Prostate gland (tissue), 2 donors: ENCODE measurements around the gene GUCY1A1. TPM values are rescaled to one million over a fixed set of nuclear protein-coding genes. Genes with fewer than 3 reads are reported as not detected.
A peak's percentile ranks its signal among the peaks of the same experiment; 100 is the strongest.

Experiments used
- DNase-seq: peaks from one replicate; pipeline ENCODE4 v3.0.0-alpha.2; 2019; ENCODE audit warnings: low spot score
- H3K27ac ChIP-seq, 2 donors: fragments of 200-600 bp; sonication (generic); 2 replicates each; pipeline ENCODE4 v1.5.1; 2017 to 2019
- H3K27me3 ChIP-seq: fragments of 200-600 bp; sonication (generic); replicated peaks from 2 replicates; pipeline ENCODE4 v1.5.1; 2019; ENCODE audit not compliant: insufficient read depth
- H3K36me3 ChIP-seq, 2 donors: fragments of 200-600 bp; sonication (generic); 1 replicate in 1 of 2; 2 replicates in 1 of 2; pipeline versions ENCODE4 v1.5.1 to v1.8.1; 2017 to 2019
- H3K4me1 ChIP-seq: fragments of 200-600 bp; sonication (generic); replicated peaks from 2 replicates; pipeline ENCODE4 v1.5.1; 2019
- H3K4me3 ChIP-seq, 2 donors: fragments of 200-600 bp; sonication (generic); 2 replicates each; pipeline ENCODE4 v1.5.1; 2017 to 2019
- H3K9me3 ChIP-seq: fragments of 200-600 bp; sonication (generic); 2 replicates; pipeline ENCODE4 v1.5.1; 2017
- CTCF ChIP-seq, 4 experiments: fragments of 200-600 bp in 2 of 4; fragments of 450-650 bp in 2 of 4; sonication (generic) in 2 of 4; IDR thresholded peaks; 1 replicate in 3 of 4; 2 replicates in 1 of 4; pipeline ENCODE4 v1.5.1; 2016 to 2019; ENCODE audit warnings: antibody characterized with exemption in 4 of 4, mild to moderate bottlenecking in 2 of 4, moderate library complexity in 2 of 4
- POLR2A ChIP-seq: fragments of 450-650 bp; IDR thresholded peaks from one replicate; pipeline ENCODE4 v1.6.1; 2016; ENCODE audit warnings: antibody characterized with exemption, mild to moderate bottlenecking
- POLR2AphosphoS5 ChIP-seq: sonication (generic); formaldehyde crosslinking; IDR thresholded peaks from one replicate; pipeline ENCODE4 v1.6.1; 2017; ENCODE audit warnings: antibody characterized with exemption
- WGBS: methylation state at CpG from one replicate; pipeline ENCODE4 v1.1.5; 2018; 5-methylcytosine and 5-hydroxymethylcytosine counted together
- intact Hi-C: fragments of 100-400 bp; cut with DNase I; formaldehyde crosslinking; loops from one replicate; pipeline ENCODE4 v1.14.2; 2022
- total RNA-seq, 2 donors: library from RNA; depleted of rRNA; stranded (reverse); fragments of >200 nt; gene quantifications; one replicate each; pipeline ENCODE4 v1.1.0, GENCODE V29; 2016

GUCY1A1 gene
- total RNA-seq, 2 donors from 2014 or later = 49.8 to 103 TPM

- intact Hi-C loops = no loop called here
- no peak for DNase-seq
- Histone ChIP-seq H3K4me1 (peaks cover 6% of the 10 kb centered on the region), H3K9me3 (no peaks in the 10 kb centered on the region), H3K27ac (no peak overlapping the region), H3K27me3 (no peaks in the 10 kb centered on the region), H3K4me3 (no peak overlapping the region), H3K36me3 (no peaks in the 10 kb centered on the region)
- TF ChIP-seq POLR2AphosphoS5 = no peak
- TF ChIP-seq POLR2A = no peak
- no peak for TF ChIP-seq CTCF (IDR thresholded peaks at IDR 0.05)
- WGBS = 97% methylated on average over 1 of the region's 1 CpG
Observed at GRCh38 chr4:155688211-155688610, 21.6 kb downstream of the GUCY1A1 start.

DNA sequence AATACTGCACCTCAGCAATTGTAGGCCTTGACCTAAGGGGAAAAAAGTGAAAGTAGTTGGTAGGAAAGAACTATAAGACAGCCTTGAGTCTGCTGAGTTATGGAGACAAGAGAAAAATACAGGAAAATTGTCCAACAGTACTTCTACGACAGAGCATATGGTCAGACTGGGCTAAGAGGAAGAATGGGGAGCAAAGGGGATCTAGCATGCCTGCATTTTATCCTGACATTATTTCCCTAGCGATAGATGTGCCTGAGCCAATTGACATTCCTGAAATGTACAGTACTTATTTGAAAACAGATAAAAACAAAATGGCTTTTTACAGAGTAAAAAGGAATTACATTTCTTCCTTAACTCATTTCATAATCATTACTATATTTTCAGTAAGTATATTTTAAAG lies 22.2 kb downstream of the GUCY1A1 start:
- H3K36me3 ChIP-seq = no peaks in the 10 kb centered on the region
- DNase-seq = no peak
- no peaks in the 10 kb centered on the region for H3K9me3 ChIP-seq
- TF ChIP-seq CTCF (IDR thresholded peaks at IDR 0.05) (no peak), POLR2A (no peak), POLR2AphosphoS5 (no peak)
- H3K4me1 ChIP-seq = peaks cover 7% of the 10 kb centered on the region
- H3K27ac ChIP-seq = no peak overlapping the region
- intact Hi-C loops = no loop called here
- no peak overlapping the region for H3K4me3 ChIP-seq
- no peaks in the 10 kb centered on the region for H3K27me3 ChIP-seq
- WGBS = 80% methylated on average over 2 of the region's 2 CpGs

DNA sequence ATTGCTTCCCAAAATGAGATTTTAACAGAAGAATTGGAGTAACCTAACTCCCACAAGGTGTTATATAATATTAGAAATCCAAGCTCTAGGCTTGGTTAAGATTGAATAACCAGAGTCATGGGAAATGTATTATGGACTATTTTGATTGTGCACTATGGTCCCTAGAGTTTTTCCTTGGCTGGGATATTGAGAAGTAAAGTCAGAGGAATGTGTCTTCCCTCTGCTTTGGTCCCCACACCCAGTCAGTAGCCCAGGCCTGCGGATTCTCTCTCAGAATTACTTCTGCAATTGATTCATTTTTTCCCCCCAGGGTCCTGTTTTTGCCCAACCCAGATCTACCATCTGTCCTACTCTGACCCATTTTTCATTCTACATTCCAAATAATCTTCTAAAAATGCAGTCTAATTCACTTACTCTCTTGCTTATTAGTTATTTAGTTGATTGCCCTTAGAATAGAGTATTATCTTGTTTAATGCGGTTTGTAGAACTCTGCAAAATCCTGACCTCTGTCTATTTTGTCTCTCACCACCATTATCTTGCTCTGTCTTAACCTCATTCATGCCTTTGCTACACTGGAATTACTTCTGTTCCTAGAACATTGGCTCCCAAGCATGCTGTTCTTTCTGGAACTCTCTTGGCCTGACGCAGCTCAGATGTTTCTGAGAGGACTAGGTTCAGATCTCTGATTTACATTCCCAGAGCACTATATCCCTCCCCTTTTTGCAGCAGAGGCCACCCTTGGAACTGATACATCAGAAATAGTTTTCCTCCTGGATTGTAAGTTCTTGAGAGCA lies 23.6 kb downstream of the GUCY1A1 start:
- WGBS = 89% methylated on average over 3 of the region's 3 CpGs
- no peak overlapping the region for H3K27ac ChIP-seq

DNA sequence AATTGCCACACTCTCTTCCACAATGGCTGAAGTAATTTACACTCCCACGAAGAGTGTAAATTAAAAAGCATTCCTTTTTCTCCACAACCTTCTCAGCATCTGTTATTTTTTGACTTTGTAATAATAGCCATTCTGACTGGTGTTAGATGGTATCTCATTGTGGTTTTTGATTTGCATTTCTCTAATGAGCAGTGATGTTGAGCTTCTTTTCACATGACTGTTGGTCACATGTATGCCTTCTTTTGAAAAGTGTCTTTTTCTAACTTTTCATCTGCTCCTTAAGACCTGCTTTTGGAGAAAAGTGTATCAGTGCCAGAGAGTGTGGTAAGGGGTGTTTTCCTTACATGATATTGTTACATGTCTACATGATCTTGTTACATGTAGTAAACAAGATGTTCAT lies 25.7 kb downstream of the GUCY1A1 start:
- intact Hi-C loops = loop anchor here (10.0 kb wide), 2 partner anchors 248 to 262 kb away; partner anchors contain the start of gene CTSO
- Histone ChIP-seq H3K36me3 (no peaks in the 10 kb centered on the region), H3K27ac (peak overlapping the region in 1 of 2 donors; percentile 65), H3K4me1 (peaks cover 16% of the 10 kb centered on the region), H3K4me3 (no peak overlapping the region), H3K27me3 (no peaks in the 10 kb centered on the region), H3K9me3 (no peaks in the 10 kb centered on the region)
- DNase-seq = no peak
- TF ChIP-seq CTCF (IDR thresholded peaks at IDR 0.05) (no peak), POLR2AphosphoS5 (no peak), POLR2A (no peak)
- 76% methylated on average over 1 of the region's 1 CpG for WGBS

More for the DNA sequence above, 23.6 kb downstream of the GUCY1A1 start:
- no peak for DNase-seq
- TF ChIP-seq POLR2AphosphoS5 (no peak), POLR2A (no peak), CTCF (IDR thresholded peaks at IDR 0.05) (no peak)
- Histone ChIP-seq H3K4me3 (no peak overlapping the region), H3K4me1 (peaks cover 16% of the 10 kb centered on the region), H3K36me3 (no peaks in the 10 kb centered on the region), H3K9me3 (no peaks in the 10 kb centered on the region), H3K27me3 (no peaks in the 10 kb centered on the region)
- intact Hi-C loops = loop anchor here (10.0 kb wide), 2 partner anchors 245 to 265 kb away; partner anchors contain the start of gene CTSO
